ENCODE data around the gene LRRC14B. TPM values are rescaled to one million over a fixed set of nuclear protein-coding genes. Genes with fewer than 3 reads are reported as not detected.
"Not testable (repeated sequence)": the region's sequence is repeated elsewhere in the genome, so short reads cannot be mapped to it uniquely, and the experiment has no call there.

The LRRC14B gene
- total RNA-seq, 2 experiments from 2014 or later: not detected

- Mint-ChIP-seq H3K4me3 (no peak overlapping the region), H3K36me3 (no peaks in the 10 kb centered on the region), H3K27ac (no peak overlapping the region), H3K4me1 (ENCODE audit: low read depth) (peaks cover 6% of the 10 kb centered on the region), H3K27me3 (peaks cover 3% of the 10 kb centered on the region), H3K9me3 (no peaks in the 10 kb centered on the region)
- ChIA-PET CTCF (interaction anchor here (1.4 kb wide), 1 partner anchor 256 kb away, joined by 6 read pairs; no protein-coding TSS in a partner anchor), POLR2A (no interaction called here)
- intact Hi-C loops (cut with micrococcal nuclease): no loop called here
- DNase-seq: no peak
Observed at GRCh38 chr5:190366-191035, 794 bp upstream of the LRRC14B start.

- Mint-ChIP-seq H3K27ac (no peak overlapping the region), H3K36me3 (no peaks in the 10 kb centered on the region), H3K27me3 (peaks cover 3% of the 10 kb centered on the region), H3K4me3 (no peak overlapping the region), H3K9me3 (no peaks in the 10 kb centered on the region), H3K4me1 (ENCODE audit: low read depth) (peaks cover 6% of the 10 kb centered on the region)
- CTCF ChIA-PET: no interaction called here
- POLR2A ChIA-PET: no interaction called here
- intact Hi-C loops (cut with micrococcal nuclease): no loop called here
- DNase-seq: no peak
Observed at GRCh38 chr5:191949-192690, 825 bp downstream of the LRRC14B start.

- intact Hi-C loops (cut with micrococcal nuclease): no loop called here
- ChIA-PET POLR2A (no interaction called here), CTCF (no interaction called here)
- Mint-ChIP-seq H3K4me1 (ENCODE audit: low read depth) (peaks cover 6% of the 10 kb centered on the region), H3K36me3 (no peaks in the 10 kb centered on the region), H3K4me3 (no peak overlapping the region), H3K9me3 (no peaks in the 10 kb centered on the region), H3K27me3 (peaks cover 3% of the 10 kb centered on the region), H3K27ac (no peak overlapping the region)
- no peak for DNase-seq
Observed at GRCh38 chr5:192691-192969, 1.3 kb downstream of the LRRC14B start.

GRCh38 chr5:192970-193831 lies 1.9 kb downstream of the LRRC14B start:
- H3K27me3 Mint-ChIP-seq: peaks cover 3% of the 10 kb centered on the region
- no peak overlapping the region for H3K27ac Mint-ChIP-seq
- ChIA-PET CTCF (no interaction called here), POLR2A (no interaction called here)
- no peak overlapping the region for H3K4me3 Mint-ChIP-seq
- peaks cover 6% of the 10 kb centered on the region for H3K4me1 Mint-ChIP-seq (ENCODE audit: low read depth)
- H3K9me3 Mint-ChIP-seq: no peaks in the 10 kb centered on the region
- DNase-seq: no peak
- H3K36me3 Mint-ChIP-seq: no peaks in the 10 kb centered on the region
- intact Hi-C loops (cut with micrococcal nuclease): no loop called here

- ChIA-PET POLR2A (no interaction called here), CTCF (no interaction called here)
- H3K9me3 Mint-ChIP-seq: no peaks in the 10 kb centered on the region
- H3K27ac Mint-ChIP-seq: no peak overlapping the region
- H3K27me3 Mint-ChIP-seq: no peaks in the 10 kb centered on the region
- H3K36me3 Mint-ChIP-seq: no peaks in the 10 kb centered on the region
- no peak for DNase-seq
- H3K4me1 Mint-ChIP-seq (ENCODE audit: low read depth): no peaks in the 10 kb centered on the region
- intact Hi-C loops (cut with micrococcal nuclease): no loop called here
- no peak overlapping the region for H3K4me3 Mint-ChIP-seq
Observed at GRCh38 chr5:194102-194501, 2.8 kb downstream of the LRRC14B start.

GRCh38 chr5:194603-195209 lies 3.4 kb downstream of the LRRC14B start:
- no peak overlapping the region for H3K27ac Mint-ChIP-seq
- no peaks in the 10 kb centered on the region for H3K4me1 Mint-ChIP-seq (ENCODE audit: low read depth)
- ChIA-PET CTCF (no interaction called here), POLR2A (no interaction called here)
- intact Hi-C loops (cut with micrococcal nuclease): no loop called here
- H3K4me3 Mint-ChIP-seq: no peak overlapping the region
- no peaks in the 10 kb centered on the region for H3K36me3 Mint-ChIP-seq
- H3K9me3 Mint-ChIP-seq: no peaks in the 10 kb centered on the region
- no peak for DNase-seq
- no peaks in the 10 kb centered on the region for H3K27me3 Mint-ChIP-seq

- intact Hi-C loops (cut with micrococcal nuclease): no loop called here
- no peaks in the 10 kb centered on the region for H3K36me3 Mint-ChIP-seq
- H3K4me1 Mint-ChIP-seq (ENCODE audit: low read depth): no peaks in the 10 kb centered on the region
- no peaks in the 10 kb centered on the region for H3K27me3 Mint-ChIP-seq
- no peak overlapping the region for H3K4me3 Mint-ChIP-seq
- POLR2A ChIA-PET: no interaction called here
- H3K9me3 Mint-ChIP-seq: no peaks in the 10 kb centered on the region
- DNase-seq: no peak
- CTCF ChIA-PET: no interaction called here
- no peak overlapping the region for H3K27ac Mint-ChIP-seq
Observed at GRCh38 chr5:195401-196160, 4.3 kb downstream of the LRRC14B start.

- DNase-seq: no peak
- POLR2A ChIA-PET: no interaction called here
- CTCF ChIA-PET: no interaction called here
- Mint-ChIP-seq H3K9me3 (no peaks in the 10 kb centered on the region), H3K27ac (no peak overlapping the region), H3K4me3 (no peak overlapping the region), H3K4me1 (ENCODE audit: low read depth) (no peaks in the 10 kb centered on the region), H3K36me3 (no peaks in the 10 kb centered on the region), H3K27me3 (no peaks in the 10 kb centered on the region)
- intact Hi-C loops (cut with micrococcal nuclease): no loop called here
Observed at GRCh38 chr5:196350-196749, 5.1 kb downstream of the LRRC14B start.

- intact Hi-C loops (cut with micrococcal nuclease); H3K9me3 Mint-ChIP-seq; H3K4me3 Mint-ChIP-seq; DNase-seq; H3K27ac Mint-ChIP-seq; CTCF ChIA-PET; H3K4me1 Mint-ChIP-seq (ENCODE audit: low read depth); H3K27me3 Mint-ChIP-seq; H3K36me3 Mint-ChIP-seq; POLR2A ChIA-PET: not testable (repeated sequence)
Observed at GRCh38 chr5:197031-197430, 5.7 kb downstream of the LRRC14B start.

GRCh38 chr5:197892-198489 lies 6.7 kb downstream of the LRRC14B start:
- Mint-ChIP-seq H3K36me3 (peaks cover 1% of the 10 kb centered on the region), H3K4me3 (no peak overlapping the region), H3K4me1 (ENCODE audit: low read depth) (no peaks in the 10 kb centered on the region), H3K9me3 (no peaks in the 10 kb centered on the region), H3K27ac (no peak overlapping the region), H3K27me3 (no peaks in the 10 kb centered on the region)
- CTCF ChIA-PET: interaction anchor here (0.9 kb wide), 1 partner anchor 9 kb away, joined by 4 read pairs; no protein-coding TSS in a partner anchor
- DNase-seq: no peak
- intact Hi-C loops (cut with micrococcal nuclease): no loop called here
- POLR2A ChIA-PET: no interaction called here

GRCh38 chr5:198516-199196 lies 7.4 kb downstream of the LRRC14B start:
- intact Hi-C loops (cut with micrococcal nuclease): no loop called here
- CTCF ChIA-PET: interaction anchor here (0.9 kb wide), 1 partner anchor 10 kb away, joined by 4 read pairs; no protein-coding TSS in a partner anchor
- POLR2A ChIA-PET: no interaction called here
- H3K27me3 Mint-ChIP-seq: no peaks in the 10 kb centered on the region
- H3K9me3 Mint-ChIP-seq: no peaks in the 10 kb centered on the region
- no peaks in the 10 kb centered on the region for H3K4me1 Mint-ChIP-seq (ENCODE audit: low read depth)
- H3K36me3 Mint-ChIP-seq: peaks cover 3% of the 10 kb centered on the region
- H3K4me3 Mint-ChIP-seq: no peak overlapping the region
- H3K27ac Mint-ChIP-seq: no peak overlapping the region
- no peak for DNase-seq

Measured in activated CD4-positive, alpha-beta memory T cell treated with anti-CD3 and anti-CD28 coated beads for 36 hours (primary cell).